GM20431 (cell line): ENCODE results near the gene LCLAT1.
"Not testable (repeated sequence)": the region's sequence is repeated elsewhere in the genome, so short reads cannot be mapped to it uniquely, and the experiment has no call there.

Experiments used
- in situ Hi-C: fragments of 300-500 bp; cut with MseI, MboI; formaldehyde crosslinking; loops from one replicate; pipeline ENCODE4 v1.15.0; 2020; ENCODE audit warnings: low sequenced_read_pairs; ENCODE audit not compliant: unreplicated experiment

The LCLAT1 gene

GRCh38 chr2:30448866-30449265, 1.8 kb downstream of the LCLAT1 start:
- in situ Hi-C loops: no loop called here

GRCh38 chr2:30450025-30450424, 3.0 kb downstream of the LCLAT1 start:
- in situ Hi-C loops: no loop called here

- in situ Hi-C loops: no loop called here
These were observed 6.5 kb downstream of the LCLAT1 start for GRCh38 chr2:30453498-30453897.

GRCh38 chr2:30454571-30454970, 7.5 kb downstream of the LCLAT1 start:
- in situ Hi-C loops: no loop called here

DNA sequence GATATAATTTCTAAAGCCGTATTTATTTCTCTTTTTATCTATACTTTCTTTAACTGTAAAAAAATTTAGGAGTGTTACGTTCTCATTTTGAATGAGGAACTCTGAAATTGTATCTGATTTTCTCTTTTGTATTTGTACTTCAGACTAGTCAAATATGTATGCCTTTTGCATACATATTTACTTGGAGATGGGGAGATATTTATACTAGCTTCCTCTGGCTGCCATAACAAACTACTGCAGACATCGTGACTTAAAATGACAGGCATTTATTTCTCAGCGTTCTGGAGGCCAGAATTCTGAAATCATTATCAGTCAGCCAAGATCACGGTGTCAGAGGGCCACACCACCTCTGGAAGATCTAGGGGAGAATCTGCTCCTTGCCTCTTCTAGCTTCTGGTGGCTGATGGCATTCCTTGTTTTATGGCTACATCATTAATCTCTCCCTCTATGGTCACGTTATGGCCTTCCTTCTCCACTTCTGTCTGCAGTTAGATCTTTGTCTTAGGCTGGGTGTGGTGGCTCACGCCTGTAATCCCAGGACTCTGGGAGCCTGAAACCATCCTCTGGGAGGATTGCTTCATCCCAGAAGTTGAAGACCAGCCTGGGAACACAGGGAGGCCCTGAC, 8.2 kb downstream of the LCLAT1 start:
- in situ Hi-C loops: no loop called here

GRCh38 chr2:30456106-30456505, 9.1 kb downstream of the LCLAT1 start:
- in situ Hi-C loops: no loop called here

GRCh38 chr2:30456579-30456978, 9.5 kb downstream of the LCLAT1 start:
- in situ Hi-C loops: no loop called here

GRCh38 chr2:30457296-30457695, 10.2 kb downstream of the LCLAT1 start:
- in situ Hi-C loops: no loop called here

- in situ Hi-C loops: no loop called here
These were observed 12.1 kb downstream of the LCLAT1 start for GRCh38 chr2:30459140-30459539.

DNA sequence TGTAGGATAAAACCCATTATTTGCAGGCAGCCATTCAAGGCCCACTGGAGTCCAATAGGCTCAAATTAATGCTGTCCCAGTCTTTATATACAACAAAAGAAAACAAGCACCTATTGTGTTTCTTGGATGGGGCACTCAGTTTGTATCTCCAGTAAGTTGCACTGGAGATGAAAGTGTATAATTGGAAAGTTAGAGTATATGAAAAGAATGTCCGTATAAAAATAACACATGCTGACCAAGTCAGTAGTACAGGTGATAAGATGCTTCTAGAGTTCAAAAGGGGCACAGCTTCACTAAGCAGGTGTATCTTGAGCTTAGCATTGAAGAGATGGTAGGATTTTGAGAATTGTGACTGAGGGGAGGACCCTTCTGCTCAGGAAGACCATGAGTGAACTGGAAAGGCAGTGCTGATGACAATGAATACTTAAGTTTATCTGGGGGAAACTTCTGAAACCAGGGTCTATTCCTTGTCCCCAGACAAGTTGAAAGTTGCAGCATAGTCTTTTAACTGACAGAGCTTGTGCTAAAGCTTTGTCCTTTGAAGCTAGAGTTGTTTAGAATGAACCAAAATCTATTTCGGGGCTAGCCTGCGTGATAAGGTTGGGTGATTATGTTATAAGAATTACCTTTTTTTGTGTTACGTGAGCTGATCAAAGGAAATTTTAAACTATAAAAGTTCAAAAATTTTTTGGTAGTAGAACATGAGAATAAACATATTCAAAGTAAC, 15.2 kb downstream of the LCLAT1 start:
- in situ Hi-C loops: no loop called here

GRCh38 chr2:30463535-30463934, 16.5 kb downstream of the LCLAT1 start:
- in situ Hi-C loops: no loop called here

GRCh38 chr2:30464544-30465170, 17.6 kb downstream of the LCLAT1 start:
- in situ Hi-C loops: no loop called here

- in situ Hi-C loops: no loop called here
These were observed 18.1 kb downstream of the LCLAT1 start for GRCh38 chr2:30465171-30465545.

DNA sequence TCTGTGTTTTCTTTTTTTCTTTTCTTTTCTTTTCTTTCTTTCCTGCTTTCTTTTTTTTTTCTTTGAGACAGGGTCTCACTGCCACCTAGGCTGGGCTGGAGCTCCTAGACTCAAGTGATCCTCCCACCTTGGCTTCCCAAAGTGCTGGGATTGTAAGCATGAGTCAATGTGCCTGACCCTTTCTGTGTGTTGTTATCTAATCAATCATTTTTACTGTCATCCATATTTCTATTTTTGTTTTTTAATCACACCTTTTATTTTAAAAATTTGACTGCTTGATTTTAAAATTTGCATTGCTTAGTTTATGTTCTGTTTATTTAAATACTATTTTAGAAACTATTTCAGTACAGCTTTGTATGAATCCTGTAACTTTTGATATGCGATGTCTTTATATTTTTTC, 19.2 kb downstream of the LCLAT1 start:
- in situ Hi-C loops: no loop called here

GRCh38 chr2:30467062-30467826, 20.2 kb downstream of the LCLAT1 start:
- in situ Hi-C loops: not testable (repeated sequence)

DNA sequence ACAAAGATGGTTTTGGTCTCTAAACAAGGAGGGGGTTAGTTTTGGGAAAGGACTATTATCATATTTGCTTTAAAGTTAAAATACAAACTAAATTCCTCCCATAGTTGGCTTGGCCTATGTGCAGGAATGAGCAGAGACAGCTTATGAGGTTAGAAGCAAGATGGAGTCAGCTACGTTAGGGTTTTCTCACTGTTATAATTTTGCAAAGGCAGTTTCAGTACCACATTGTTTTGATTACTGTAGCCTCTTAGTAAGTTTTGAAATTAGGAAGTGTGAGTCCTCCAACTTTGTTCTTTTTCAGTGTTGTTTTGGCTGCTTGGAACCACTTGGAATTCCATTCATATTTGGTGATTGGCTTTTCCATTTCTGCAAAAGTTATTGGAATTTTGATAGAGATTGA, 23.4 kb downstream of the LCLAT1 start:
- in situ Hi-C loops: no loop called here

DNA sequence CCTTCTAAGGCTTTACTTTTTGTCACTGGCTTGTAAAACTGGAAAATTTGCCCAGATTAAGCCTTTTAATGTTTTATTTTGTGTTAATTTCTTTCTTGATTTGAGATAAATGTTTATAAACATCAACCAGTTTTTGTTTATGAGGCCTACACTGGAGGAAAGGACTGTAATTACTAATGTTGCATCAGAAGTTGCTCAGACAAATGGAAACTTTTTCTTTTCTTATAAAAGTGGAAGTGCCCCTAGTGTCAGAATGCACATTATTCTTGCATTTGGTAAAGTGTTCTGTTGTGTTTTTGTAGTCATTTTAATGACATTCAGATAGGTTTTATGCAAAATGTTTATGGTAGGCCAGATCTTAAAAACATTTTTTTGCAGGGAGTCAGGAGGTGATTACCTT, 25.3 kb downstream of the LCLAT1 start:
- in situ Hi-C loops: no loop called here

DNA sequence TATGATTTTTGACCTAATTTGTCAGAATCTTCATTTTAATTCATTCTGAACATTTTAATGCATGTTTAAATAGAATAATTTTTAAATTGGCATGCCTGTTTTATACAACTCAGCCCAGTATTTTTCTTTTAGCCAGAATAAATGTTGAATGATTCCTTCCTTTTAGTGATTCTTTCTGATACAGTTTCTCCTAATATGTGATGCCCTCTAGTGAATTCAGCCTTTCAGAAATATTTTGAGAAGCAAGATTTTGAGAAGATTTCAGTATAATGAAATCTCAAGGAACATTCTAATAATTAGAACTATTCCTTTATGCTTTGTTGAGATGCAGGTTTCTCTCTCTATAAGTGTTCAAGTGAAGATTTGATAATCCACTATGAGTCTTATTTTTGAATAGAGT, 28.5 kb downstream of the LCLAT1 start:
- in situ Hi-C loops: no loop called here

DNA sequence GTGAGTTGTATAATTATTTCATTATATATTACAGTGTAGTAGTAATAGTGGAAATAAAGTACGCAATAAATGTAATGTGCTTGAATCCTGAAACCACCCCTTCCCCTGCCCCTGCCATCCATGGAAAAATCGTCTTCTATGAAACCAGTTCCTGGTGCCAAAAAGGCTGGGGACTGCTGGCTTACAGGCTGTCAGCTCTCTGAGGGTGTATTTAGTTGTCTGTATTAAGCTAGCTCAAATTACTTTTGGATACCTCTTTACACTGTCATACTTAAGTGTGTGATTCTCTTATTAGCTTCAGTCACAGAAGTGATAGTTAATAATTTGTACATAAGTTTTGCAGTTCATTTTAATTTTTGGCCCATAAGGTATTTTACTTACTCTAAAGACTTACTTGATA, 29.6 kb downstream of the LCLAT1 start:
- in situ Hi-C loops: no loop called here

DNA sequence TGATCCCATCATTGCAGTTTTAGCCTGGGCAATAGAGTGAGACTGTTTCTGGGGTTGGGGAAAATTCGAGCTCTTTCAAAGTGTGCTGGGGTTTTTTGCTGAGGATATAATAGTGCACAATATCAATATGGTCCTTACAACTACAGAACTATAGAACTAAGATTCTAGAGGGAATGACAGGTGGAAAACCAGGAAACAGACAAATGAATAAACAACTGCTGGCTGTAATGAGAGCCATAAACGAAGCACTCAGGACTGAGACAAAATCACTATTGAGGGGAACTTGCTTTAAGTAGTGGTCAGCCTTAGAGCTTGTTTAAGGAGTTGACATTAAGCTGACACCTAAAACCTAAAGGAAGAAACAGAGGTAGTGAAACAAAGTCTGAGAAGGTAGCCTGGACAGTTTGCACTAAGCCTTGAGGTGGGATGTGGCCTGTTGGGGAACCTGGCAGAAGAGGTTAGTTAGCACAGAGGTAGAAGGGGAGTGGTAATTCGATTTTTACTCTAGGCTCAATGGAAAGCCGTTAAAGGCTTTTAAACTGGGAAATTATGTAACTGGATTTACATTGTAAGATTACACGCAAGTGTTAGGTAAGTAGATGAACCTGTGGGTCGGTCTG, 33.8 kb downstream of the LCLAT1 start:
- in situ Hi-C loops: no loop called here
